Activated CD4-positive, alpha-beta T cell treated with anti-CD3 and anti-CD28 coated beads, Interleukin-2, amount 50 U/mL, for 1 hour (primary cell): ENCODE data around the gene ZW10.
"Not testable (repeated sequence)": the region's sequence is repeated elsewhere in the genome, so short reads cannot be mapped to it uniquely, and the experiment has no call there.

ENCODE experiments used
- DNase-seq: peaks from one replicate; pipeline ENCODE4 v3.0.0-alpha.2; 2020

Gene ZW10

DNA sequence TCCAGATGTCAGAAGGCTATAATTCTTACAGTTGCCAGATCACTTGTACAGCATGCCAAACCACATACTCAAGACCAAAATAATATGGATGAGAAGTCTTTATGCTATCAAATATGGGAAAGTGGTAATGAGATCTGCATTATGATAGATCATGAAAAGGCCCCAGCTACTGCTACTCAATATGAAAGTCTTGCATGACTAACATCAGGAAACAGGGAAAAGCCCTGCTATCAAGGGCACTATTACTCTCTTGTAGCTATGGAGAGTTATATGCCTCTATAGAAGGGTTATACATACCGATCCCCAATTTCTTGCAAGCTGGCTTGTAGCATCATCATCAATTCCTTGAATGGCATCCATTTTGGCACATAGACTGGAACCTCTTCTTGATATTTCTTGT lies 37.2 kb downstream of the ZW10 start:
- DNase-seq: no peak

DNA sequence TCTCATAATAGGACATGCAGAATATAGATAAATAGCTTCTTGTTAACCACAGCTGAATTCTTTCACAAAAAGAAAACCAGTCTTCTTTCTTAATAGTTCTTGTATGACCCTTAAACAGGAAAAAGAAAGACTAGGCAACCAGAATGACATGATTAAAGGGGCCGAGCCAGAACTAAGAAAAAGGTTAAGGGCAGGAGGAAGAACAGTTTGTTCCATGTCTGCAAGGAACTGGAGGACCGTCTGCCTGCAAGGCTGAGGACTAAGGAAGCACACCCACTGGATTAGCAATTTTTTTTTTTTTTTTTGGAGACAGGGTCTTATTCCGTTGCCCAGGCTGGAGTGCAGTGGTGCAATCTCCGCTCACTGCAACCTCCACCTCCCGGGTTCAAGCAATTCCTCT lies 41.4 kb downstream of the ZW10 start:
- DNase-seq: no peak

DNA sequence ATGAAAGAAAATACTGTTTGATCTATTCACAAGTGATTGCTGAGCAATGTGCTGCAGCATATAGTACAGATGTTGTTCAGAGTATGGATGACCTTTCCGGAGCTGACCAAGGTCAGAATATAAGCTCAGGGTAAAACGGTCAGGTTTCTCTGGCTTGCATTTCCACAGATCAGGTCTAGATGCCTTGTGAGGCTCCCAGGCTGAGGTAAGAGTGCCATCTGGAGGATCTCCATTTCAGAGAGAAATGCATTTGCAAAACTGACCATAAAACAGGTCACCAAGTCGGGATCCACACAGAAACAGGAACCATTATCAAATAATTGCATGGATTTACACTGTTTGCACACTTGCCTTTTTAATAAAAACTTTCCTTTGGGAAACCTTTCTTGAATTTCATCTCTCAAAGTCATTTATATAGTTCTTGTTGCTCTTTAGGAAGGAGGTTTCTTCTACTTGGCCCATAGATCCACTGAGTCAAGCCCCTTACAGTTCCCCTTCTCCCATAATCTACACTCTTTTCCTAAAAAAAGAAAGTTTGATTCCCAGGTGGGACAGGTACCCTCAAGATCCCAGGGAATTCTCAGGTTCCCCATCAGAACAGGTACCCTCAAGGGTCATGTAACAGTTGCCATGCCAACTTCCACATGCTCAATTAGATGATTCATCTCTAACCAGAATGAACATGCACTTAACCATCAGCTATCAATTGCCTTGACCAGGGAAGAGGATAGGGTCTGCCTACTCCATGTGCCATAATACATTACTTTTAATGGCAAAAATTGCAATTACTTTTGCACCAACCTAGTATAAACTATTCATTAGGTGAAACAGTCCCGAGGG lies 42.4 kb downstream of the ZW10 start:
- no peak for DNase-seq

DNA sequence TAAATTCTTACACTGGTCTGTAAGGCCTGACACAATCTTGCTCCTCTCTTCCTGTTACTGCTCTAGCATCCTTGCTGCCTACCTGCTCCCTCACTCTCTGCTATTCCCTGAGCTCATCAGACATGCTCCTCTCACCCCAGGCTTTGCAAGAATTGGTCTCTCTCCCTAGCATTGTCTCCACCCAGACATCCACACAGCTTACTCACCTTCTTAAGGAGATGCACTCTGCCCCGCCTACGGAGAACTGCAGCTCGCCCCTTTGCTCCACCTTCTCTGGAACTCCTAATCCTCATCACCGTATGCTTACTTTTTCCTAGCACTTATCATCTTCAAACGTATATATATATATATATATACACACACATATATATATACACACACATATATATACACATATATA lies 44.0 kb downstream of the ZW10 start:
- no peak for DNase-seq

DNA sequence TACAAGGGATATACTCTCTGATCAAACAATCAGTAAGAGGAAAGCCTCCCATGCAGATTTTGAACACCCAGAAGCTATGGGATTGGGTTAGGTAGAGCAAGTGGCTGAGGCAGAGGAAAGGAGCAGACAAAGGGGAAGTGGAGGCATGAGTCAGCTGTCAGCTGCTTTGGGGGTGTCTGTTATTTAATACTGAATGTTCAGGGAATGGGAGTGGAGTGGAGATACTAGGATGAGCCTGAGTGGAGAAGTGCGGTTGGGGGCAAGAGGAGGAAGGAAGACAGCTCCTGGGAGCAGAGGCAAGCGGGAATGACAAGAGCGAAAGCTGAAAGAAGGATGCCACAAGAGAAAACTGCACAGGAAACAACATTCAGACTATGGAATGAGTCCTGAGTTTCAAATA lies 44.7 kb downstream of the ZW10 start:
- no peak for DNase-seq

DNA sequence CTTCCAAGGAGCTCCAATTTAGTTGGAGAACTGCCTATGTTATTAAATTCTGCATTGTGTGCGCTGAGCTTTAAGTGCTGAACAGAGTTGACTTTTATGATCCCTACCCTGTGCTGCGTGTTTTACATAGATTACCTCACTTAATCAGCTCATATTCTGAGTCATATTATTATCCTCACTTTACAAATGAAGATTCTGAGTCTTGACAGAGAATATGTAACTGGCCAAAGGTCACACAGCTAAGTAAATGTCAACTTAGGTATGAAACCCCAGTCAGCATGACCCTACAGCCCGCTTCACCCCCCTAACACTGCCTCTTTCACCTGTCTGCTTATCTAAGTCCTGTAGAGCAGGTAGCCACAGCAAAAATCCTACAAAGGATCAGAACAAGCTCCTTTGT lies 47.6 kb downstream of the ZW10 start:
- DNase-seq: no peak

DNA sequence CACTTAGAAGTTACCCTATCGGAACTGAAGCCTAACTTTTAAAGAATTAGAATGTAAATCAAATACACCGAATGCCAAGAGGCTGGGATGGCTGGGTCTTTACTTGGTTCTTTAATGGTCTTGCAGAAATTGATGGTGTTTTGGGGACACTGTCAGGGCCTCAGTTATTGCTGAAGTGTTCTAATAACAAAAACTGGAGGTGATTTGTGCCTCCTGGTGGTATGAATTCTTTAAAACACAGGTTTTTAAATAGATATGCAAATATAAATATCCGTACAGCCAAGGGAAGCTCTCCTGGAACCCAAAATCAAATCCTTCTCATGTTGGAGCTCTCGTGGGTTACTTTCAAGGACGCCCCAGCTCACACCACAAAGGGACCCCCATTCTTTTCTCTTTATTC lies 48.1 kb downstream of the ZW10 start:
- DNase-seq: no peak

DNA sequence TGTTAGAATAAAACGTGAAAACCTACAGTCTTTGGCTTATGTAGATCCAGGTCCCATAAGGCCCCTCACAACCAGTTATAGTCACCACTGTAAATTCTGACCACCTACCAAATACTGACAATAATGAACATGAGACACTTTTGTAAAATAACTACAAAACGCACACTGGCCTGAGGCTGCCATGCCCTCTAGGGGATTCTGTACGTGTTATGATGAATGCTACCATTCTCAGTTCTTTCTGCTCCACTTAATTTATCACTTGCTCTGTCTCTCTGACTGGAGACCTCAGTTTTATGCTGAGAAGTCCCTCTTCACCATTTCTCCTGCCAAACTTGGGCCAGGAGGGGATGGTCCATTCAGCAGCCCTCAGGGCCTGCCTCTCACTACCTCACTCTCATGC lies 48.7 kb downstream of the ZW10 start:
- no peak for DNase-seq

DNA sequence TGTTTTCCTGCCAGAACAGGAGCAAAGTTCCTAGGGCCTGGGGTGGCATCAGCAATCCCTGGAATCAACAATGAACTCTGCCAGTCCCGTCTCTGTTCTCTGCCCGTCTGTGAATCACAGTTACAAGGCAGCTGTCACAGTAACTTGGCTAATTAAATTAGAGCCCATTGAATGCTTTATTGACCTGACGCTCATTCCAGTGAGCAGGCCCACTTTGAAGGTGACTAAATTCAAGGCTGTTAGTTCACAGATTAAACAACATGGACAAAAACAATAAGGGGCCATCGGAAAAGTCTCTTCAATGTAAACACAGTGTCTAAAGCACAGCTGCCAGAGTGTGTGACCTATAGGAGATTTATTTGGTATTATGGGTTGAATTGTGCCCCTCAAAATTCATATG lies 49.7 kb downstream of the ZW10 start:
- DNase-seq: no peak

DNA sequence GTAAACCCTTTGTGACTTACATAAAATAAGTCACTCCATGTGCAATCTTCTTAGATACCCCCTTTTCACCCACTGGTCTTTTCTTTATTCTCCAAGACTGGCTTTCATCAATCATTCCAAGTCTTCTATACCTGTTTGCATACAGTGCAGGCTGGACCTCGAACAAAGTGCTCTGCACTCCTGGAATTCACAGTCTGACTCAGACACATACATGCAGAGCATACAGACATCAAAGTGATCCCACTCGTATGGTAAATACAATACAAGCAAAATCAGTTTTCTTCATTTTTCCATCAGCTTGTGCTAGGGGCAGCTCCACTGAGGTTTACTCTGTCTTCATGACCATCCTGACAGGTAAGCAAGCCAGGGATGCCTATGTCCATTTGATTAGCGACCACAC lies 50.6 kb downstream of the ZW10 start:
- DNase-seq: no peak

DNA sequence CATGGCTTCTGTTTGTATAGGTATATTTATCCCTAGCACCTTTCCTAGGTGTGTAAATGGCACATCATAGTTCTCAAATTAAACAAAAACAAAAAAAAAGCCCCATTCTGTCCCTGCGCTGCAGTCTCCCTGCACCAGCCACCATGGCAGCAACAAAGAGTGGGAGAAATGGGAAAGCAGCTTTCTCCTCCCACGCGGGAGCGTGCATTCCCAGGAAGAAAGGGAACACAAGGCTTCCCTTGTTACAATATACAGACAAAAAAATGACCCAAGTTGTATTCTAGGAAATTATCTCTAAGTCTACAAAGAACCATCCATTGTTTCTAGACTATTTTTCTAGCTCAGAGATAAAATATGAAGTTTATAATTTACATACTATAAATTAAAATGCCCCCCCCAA lies 51.3 kb downstream of the ZW10 start:
- no peak for DNase-seq

DNA sequence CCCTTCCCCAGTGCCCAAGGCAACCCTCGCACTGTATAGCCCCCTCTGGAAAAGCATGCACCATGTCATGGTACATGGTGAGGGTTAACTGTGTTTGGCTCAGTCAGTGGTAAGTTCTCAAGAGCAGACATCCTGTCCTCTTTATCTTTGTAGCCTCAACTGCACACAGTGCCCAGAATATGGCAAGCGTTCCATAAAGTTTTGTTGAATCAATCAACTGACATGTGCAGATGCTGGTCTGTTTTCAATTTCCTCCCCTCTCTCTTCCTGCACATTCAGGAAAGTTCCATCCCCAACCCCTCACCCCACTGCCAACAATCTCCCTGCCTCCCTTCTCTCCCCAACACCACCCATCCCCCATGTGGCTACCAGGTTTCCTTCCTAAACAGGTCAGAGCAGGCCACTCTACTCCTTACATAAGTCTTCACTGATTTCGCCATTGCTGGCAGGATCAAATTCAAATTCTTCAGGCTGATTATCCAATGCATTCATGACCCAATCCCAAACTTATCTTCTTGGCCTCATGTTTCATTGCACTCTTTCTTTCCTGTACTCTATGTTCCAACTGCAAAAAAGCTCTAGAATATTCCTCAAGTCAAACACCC lies 51.9 kb downstream of the ZW10 start:
- no peak for DNase-seq

DNA sequence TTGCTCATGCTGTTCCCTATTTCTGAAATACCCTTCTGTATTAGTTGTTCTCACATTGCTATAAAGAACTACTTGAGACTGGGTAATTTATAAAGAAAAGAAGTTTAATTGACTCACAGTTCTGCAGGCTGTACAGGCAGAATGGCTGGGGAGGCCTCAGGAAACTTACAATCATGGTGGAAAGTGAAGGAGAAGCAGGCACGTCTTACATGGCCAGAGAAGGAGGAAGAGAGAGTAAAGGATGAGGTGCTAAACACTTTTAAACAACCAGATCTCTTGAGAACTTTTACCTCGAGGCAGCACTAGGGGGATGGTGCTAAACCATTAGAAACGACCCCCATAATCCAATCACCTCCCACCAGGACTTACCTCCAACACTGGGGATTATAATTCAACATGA lies 53.0 kb downstream of the ZW10 start:
- DNase-seq: not testable (repeated sequence)

DNA sequence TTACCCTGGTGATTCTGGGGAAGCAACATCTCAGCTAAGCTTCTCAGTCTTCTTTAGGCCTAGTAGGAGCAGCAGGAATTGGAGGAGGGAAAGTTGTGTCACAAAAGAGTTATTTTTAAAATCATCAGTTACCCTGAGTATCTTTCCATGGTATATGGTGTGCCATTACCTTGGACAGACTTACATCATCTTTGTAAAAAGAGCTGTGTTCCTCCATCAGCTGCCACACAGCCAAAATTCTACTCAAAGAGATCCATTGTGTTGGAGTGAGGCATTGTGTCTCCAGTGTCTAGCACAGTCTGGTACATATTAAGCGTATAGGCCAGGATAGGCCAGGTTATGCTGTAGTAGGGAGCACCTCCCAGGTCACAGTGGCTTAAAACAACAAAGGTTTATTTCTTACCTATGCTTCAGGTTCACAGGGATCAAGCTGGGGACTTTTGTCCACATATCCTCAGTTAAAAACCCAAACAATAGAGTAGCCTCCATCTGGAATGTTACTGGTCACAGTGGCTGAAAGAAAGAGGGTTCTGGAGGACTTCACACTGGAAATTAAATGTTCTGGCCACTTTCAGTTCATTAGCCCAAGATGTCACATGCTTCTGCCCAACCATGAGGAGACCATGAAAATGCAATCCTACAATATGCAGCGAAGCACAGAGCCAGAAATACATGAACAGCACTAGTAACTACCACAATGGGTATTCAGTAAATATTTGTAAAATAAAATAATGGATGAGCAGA lies 57.4 kb downstream of the ZW10 start:
- DNase-seq: no peak

DNA sequence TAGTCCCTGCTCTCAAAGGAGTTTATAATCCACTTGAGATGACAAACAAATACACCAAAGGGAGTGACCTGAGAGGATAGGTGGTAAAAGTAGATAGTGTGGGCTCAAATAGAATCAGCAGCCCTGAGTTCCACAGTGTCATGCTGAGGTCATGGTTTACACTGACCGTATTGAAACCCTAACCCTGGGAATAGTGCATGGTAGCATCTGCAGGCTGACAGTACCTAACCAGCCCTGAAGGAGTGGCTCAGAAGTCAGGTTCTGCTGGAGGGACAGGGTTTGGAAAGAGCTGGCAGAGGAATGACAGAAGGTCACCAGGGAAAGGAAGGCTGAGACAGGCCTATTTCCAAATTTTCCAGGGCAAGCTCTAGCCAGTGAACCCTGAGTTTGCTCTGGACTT lies 58.2 kb downstream of the ZW10 start:
- DNase-seq: no peak

DNA sequence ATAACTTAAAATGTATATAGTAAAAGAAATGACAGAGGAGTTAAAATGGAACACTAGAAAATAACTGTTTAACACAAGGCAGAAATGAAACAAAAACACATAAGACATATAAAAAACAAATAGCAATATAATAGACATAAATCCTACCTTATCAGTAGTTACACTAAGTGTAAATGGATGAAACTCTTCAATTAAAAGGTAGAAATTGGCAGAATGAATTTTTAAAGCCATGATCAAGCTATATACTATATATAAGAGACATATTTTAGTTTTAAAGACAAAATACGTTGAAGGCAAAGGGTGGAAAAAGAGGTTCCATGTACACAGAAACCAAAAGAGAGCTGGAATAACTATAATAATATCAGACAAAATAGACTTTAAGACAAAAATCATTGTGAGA lies 62.5 kb downstream of the ZW10 start:
- no peak for DNase-seq

DNA sequence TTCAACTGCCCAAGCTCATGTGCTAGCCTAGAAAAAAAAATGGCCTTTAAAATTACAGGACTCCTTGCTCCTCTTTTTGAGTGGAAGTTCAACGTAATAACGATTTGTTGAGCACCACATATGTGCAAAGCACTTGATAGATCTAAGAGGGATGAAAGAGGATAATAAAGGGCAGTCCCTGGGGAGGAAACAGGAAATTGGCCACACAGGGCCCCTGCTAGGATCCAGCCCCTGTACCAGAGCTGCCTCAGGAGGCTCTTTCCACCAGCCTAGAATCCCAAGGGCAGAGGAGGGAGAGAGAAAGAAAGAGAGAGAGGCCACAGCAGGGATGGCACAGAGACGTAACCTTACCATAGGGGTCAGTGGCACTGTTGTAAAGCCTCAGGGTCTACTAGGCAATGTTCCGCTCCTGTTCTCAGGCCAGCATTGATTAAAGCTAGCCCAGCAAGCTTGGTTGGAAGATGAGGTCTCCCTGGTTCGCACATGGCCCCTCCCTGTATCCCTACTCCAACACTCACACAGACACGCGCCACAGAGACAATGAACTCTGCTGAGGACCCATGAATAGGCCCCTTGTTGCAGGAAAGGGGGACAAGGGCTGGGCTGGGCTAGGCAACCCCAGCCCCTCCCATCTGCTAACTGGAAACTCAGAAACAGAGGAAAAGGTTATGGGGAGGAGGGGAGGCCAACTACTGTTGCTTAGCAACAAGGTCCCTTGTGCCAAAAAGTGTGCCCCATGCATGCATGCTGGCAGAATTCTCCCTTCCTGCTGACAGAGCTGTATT lies 67.4 kb downstream of the ZW10 start, which contains the start of gene TMPRSS5:
Gene TMPRSS5, minus strand, starts transcription at position 438 of the 785 bp plus-strand sequence. Its CDS starts 84 bp downstream, at position 354.
- DNase-seq: no peak

DNA sequence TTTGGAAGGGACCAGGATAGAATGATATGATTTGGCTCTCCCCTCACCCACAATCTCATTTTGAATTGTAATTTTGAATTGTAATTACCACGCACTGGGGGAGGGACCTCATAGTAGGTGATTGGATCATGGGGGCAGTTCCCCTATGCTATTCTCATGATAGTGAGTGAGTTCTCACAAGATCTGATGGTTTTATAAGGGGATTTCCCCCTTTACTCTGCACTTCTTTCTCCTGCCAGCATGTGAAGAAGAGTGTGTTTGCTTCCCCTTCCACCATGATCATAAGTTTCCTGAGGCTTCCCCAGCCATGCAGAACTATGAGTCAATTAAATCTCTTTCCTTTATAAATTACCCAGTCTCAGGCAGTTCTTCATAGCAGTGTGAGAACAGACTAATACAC lies 69.9 kb downstream of the ZW10 start:
- not testable (repeated sequence) for DNase-seq

DNA sequence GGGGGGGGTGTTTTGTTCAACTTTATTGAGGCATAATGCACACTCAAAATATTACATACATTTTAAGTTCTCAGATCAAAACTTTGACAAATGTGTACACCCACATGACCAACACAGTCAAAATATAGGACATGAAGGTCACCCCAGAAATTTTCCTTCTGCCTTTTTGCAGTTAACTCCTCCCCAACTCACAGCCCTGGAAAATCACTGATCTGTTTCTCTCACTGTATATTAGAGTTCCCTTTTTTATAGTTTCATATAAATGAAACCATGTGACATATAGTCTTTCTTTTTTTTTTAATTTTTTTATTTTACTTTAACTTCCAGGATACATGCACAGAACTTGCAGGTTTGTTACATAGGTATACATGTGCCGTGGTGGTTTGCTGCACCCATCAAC lies 72.0 kb downstream of the ZW10 start:
- DNase-seq: no peak

DNA sequence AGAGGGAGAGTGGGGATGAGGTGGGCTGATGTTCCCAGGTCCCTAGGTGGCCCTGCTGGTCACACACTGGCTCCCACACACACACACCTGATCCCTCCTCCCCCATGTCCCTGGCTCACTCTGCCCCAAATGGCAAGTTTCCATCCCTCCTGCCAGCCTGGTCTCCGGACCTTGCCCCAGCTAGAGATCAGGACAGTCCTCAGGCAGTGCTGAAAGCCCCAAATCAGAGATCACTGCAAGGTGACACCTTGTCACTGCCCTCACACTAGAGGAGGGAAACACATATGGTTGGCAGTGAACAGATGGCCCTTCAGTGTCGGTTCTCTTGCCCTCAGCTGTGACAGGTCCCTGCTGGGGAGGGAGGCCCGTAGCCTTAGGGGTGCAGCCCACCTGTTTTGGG lies 75.0 kb downstream of the ZW10 start:
- DNase-seq: no peak

DNA sequence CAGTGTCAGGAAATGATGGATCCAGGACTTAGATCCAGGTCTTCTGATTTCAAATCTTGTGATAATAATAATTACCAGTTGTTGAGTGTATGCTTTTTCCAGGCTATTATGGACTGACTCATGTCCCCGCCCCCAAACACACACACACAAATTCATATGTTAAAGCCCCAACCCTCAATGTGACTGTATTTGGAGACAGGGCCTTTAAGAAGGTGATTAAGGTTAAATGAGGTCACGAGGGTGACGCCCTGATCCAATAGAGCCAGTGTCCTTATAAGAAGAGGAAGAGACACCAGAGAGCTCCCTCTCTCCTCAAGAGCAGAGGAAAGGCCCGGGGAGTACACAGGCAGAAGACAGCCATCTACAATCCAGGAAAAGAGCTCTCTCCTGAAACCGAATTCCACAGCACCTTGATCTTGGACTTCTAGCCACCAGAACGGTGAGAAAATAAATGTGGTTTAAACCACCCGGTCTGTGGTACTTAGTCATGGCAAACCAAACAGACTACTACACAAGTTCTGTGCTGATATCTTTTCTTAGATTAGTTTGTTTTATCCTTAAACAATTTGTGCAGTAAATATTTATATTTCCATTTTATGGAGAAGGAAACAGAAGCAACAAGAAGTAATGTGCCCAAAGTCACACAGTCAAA lies 75.6 kb downstream of the ZW10 start:
- DNase-seq: no peak

DNA sequence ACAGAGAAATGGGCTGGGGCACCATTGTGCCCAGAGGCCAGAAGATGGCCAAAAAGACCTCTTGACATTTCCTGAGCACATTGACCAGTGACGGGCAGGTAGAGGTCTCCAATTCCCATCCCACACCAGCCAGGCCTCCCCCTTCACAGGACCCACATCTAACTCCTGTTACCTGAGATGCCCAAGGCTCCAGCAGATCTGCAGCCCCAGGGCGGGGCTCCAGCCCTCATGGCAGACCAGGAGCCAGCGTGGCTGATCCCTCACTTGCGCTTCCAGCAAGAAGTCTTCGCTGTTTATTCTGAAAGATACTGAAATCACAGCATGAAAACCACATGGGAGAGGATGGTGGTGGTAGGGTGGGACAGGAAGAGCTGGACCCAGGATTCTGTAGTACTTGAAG lies 76.4 kb downstream of the ZW10 start:
- no peak for DNase-seq

DNA sequence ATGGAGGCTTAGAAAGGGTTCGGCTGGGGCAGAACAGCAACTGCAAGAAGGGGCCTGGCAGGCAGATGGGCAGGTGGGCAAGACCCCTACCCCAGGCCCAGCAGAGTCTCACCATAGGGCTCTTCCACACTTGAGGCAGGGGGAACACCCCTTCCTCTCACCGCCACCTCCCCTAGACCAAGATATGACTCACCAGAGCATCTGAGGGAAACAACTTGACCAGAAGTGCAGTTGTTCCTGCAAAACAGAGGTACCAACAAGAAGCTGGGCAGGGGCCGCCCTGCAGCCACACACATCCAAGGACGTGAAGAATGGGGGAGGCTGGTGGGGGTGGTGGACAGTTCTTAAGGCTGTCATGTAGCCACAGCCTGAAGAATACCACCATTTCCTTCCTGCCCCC lies 78.3 kb downstream of the ZW10 start:
- DNase-seq: no peak
